ENCODE measurements around the gene IREB2.
"Not testable (repeated sequence)": the region's sequence is repeated elsewhere in the genome, so short reads cannot be mapped to it uniquely, and the experiment has no call there.

Gene IREB2

DNA sequence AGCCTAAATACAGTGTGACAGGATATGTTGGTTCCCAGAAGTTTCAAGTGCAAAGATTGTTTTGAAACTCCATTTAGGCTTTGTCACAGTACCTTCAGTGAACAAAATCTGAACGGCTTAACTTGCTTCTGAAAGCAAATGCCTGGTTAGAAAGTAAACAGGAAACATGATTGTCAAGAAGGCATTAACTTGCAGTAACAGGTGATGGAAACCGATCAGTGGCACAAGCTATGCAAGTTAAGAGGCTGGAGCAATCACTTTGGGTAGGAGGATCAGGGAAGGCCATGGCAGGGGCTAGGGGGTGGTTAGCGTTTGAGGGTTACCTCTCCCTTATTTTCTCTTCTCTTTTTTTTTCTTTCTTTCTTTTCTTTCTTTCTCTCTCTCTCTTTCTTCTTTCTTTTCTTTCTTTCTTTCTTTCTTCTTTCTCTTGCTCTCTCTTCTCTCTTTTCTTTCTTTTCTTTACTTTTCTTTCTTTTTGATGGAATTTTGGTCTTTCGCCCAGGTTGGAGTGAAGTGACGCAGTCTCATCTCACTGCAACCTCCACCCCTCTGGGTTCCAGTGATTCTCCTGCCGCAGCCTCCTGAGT lies 71.8 kb downstream of the IREB2 start:
- no peak overlapping the region for H3K27ac ChIP-seq (ENCODE audit: insufficient read depth in 1 of 2, low read depth in 1 of 2, low read length in 2 of 2, poor library complexity in 1 of 2, severe bottlenecking in 2 of 2)
- H3K27me3 ChIP-seq (replicated peaks in 2 of 5; ENCODE audit: control insufficient read depth in 4 of 5, insufficient read depth in 5 of 5, low read length in 4 of 5) = peaks cover 0 to 11% (median 8%) of the 10 kb centered on the region in 5 experiments
- WGBS (ENCODE audit: insufficient coverage) = 84% methylated on average over 3 of the region's 6 CpGs
- no peaks in the 10 kb centered on the region for H3K36me3 ChIP-seq (ENCODE audit: control insufficient read depth in 4 of 4, insufficient read depth in 4 of 4, low read length in 3 of 4)
- CTCF ChIA-PET = interaction anchor here (1.1 kb wide), 1 partner anchor 10 kb away, joined by 4 read pairs; no protein-coding TSS in a partner anchor
- peak in 1 of 3 donors; percentile 11 for DNase-seq
- peaks cover 0 to 17% (median 15%) of the 10 kb centered on the region in 4 experiments for H3K4me1 ChIP-seq (ENCODE audit: control extremely low read depth in 1 of 4, control insufficient read depth in 4 of 4, insufficient read depth in 4 of 4, low read length in 3 of 4)
- no peak overlapping the region for H3K4me3 ChIP-seq (ENCODE audit: control insufficient read depth in 1 of 7, extremely low read depth in 1 of 7, insufficient read depth in 4 of 7, low read depth in 2 of 7, low read length in 6 of 7)
- POLR2A ChIA-PET = interaction anchor here (0.6 kb wide), 1 partner anchor 1559 kb away, joined by 3 read pairs; no protein-coding TSS in a partner anchor
- H3K9me3 ChIP-seq (ENCODE audit: control extremely low read depth in 1 of 5, control insufficient read depth in 4 of 5, insufficient read depth in 2 of 5, low read depth in 1 of 5, low read length in 4 of 5) = no peaks in the 10 kb centered on the region

DNA sequence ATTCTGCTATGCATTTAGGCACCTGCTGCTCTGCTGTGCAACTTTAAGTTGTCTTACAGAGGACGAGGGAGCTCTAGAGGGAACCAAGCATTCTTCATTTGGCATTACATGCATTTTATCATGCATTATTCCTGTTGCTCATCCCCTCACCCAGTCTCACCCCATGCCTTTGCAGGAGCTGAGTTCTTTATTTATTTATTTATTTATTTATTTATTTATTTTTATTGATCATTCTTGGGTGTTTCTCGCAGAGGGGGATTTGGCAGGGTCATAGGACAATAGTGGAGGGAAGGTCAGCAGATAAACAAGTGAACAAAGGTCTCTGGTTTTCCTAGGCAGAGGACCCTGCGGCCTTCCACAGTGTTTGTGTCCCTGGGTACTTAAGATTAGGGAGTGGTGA lies 82.0 kb downstream of the IREB2 start:
- H3K4me1 ChIP-seq (ENCODE audit: control extremely low read depth in 1 of 4, control insufficient read depth in 4 of 4, insufficient read depth in 4 of 4, low read length in 3 of 4); H3K27me3 ChIP-seq (replicated peaks in 2 of 5; ENCODE audit: control insufficient read depth in 4 of 5, insufficient read depth in 5 of 5, low read length in 4 of 5); POLR2A ChIA-PET; CTCF ChIA-PET; H3K36me3 ChIP-seq (ENCODE audit: control insufficient read depth in 4 of 4, insufficient read depth in 4 of 4, low read length in 3 of 4); H3K9me3 ChIP-seq (ENCODE audit: control extremely low read depth in 1 of 5, control insufficient read depth in 4 of 5, insufficient read depth in 2 of 5, low read depth in 1 of 5, low read length in 4 of 5); H3K27ac ChIP-seq (ENCODE audit: insufficient read depth in 1 of 2, low read depth in 1 of 2, low read length in 2 of 2, poor library complexity in 1 of 2, severe bottlenecking in 2 of 2); DNase-seq; H3K4me3 ChIP-seq (ENCODE audit: control insufficient read depth in 1 of 7, extremely low read depth in 1 of 7, insufficient read depth in 4 of 7, low read depth in 2 of 7, low read length in 6 of 7): not testable (repeated sequence)
- WGBS (ENCODE audit: insufficient coverage) = no CpG with 5 or more reads among the region's 3 CpGs

DNA sequence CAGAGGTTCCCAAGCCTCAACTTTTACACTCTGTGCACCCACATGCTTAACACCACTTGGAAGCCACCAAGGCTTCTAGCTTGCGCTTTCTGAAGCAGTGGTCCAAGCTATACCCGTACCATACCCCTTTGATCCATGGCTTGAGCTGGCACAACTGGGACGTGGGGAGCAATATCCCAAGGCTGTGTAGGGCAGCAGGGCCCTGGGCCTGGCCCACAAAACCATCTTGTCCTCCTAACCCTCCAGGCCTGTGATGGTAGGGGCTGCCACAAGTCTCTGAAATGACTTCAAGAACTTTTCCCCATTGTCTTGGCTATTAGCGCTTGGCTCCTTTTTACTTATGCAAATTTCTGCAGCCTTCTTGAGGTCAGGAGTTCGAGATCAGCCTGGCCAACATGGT lies 86.2 kb downstream of the IREB2 start:
- Histone ChIP-seq H3K9me3 (ENCODE audit: control extremely low read depth in 1 of 5, control insufficient read depth in 4 of 5, insufficient read depth in 2 of 5, low read depth in 1 of 5, low read length in 4 of 5) (peaks cover 0 to 4% (median 0%) of the 10 kb centered on the region in 5 experiments), H3K4me1 (ENCODE audit: control extremely low read depth in 1 of 4, control insufficient read depth in 4 of 4, insufficient read depth in 4 of 4, low read length in 3 of 4) (no peaks in the 10 kb centered on the region), H3K27me3 (replicated peaks in 2 of 5; ENCODE audit: control insufficient read depth in 4 of 5, insufficient read depth in 5 of 5, low read length in 4 of 5) (no peaks in the 10 kb centered on the region), H3K4me3 (ENCODE audit: control insufficient read depth in 1 of 7, extremely low read depth in 1 of 7, insufficient read depth in 4 of 7, low read depth in 2 of 7, low read length in 6 of 7) (no peak overlapping the region), H3K36me3 (ENCODE audit: control insufficient read depth in 4 of 4, insufficient read depth in 4 of 4, low read length in 3 of 4) (no peaks in the 10 kb centered on the region), H3K27ac (ENCODE audit: insufficient read depth in 1 of 2, low read depth in 1 of 2, low read length in 2 of 2, poor library complexity in 1 of 2, severe bottlenecking in 2 of 2) (no peak overlapping the region)
- POLR2A ChIA-PET = no interaction called here
- no peak for DNase-seq
- CTCF ChIA-PET = no interaction called here
- WGBS (ENCODE audit: insufficient coverage) = 100% methylated on average over 4 of the region's 5 CpGs

DNA sequence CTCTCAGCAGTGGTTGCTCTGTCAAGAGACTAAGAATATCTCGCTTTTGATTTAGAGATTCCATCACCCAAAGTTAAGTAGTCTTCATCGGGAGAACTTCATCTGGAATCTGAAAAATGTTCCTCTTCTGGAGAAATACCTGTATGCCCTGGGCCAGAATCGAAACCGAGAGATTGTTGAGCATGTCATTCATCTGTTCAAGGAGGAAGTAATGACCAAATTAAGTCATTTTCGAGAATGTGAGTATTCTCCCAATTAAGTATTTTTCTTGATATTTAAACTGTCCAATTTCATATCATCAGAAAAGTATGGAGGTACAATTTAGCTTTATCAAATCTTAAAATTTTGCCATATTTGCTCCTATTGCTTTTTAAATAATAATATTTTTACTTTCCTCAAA lies 89.3 kb downstream of the IREB2 start:
- peaks cover 0 to 4% (median 0%) of the 10 kb centered on the region in 5 experiments for H3K9me3 ChIP-seq (ENCODE audit: control extremely low read depth in 1 of 5, control insufficient read depth in 4 of 5, insufficient read depth in 2 of 5, low read depth in 1 of 5, low read length in 4 of 5)
- no peaks in the 10 kb centered on the region for H3K4me1 ChIP-seq (ENCODE audit: control extremely low read depth in 1 of 4, control insufficient read depth in 4 of 4, insufficient read depth in 4 of 4, low read length in 3 of 4)
- H3K4me3 ChIP-seq (ENCODE audit: control insufficient read depth in 1 of 7, extremely low read depth in 1 of 7, insufficient read depth in 4 of 7, low read depth in 2 of 7, low read length in 6 of 7) = no peak overlapping the region
- no peak for DNase-seq
- H3K27me3 ChIP-seq (replicated peaks in 2 of 5; ENCODE audit: control insufficient read depth in 4 of 5, insufficient read depth in 5 of 5, low read length in 4 of 5) = no peaks in the 10 kb centered on the region
- WGBS (ENCODE audit: insufficient coverage) = 100% methylated on average over 1 of the region's 5 CpGs
- POLR2A ChIA-PET = no interaction called here
- CTCF ChIA-PET = no interaction called here
- H3K27ac ChIP-seq (ENCODE audit: insufficient read depth in 1 of 2, low read depth in 1 of 2, low read length in 2 of 2, poor library complexity in 1 of 2, severe bottlenecking in 2 of 2) = no peak overlapping the region
- no peaks in the 10 kb centered on the region for H3K36me3 ChIP-seq (ENCODE audit: control insufficient read depth in 4 of 4, insufficient read depth in 4 of 4, low read length in 3 of 4)

DNA sequence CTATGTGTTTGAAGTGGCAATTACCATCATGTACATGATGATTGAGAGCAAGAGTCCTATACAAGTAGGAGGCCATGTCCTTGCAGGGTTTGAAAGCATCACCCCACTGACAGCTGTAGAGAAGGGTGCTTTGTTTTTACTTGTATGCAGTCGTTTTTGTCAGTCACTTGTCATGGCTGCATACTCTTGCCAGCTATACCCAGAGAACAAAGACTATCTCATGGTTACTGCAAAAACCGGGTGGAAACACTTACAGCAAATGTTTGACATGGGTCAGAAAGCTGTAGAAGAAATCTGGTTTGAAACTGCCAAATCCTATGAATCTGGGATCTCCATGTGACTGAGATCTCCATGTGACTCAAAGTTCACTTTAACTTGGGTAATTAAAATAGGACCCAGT lies 95.3 kb downstream of the IREB2 start:
- CTCF ChIA-PET = no interaction called here
- Histone ChIP-seq H3K27me3 (replicated peaks in 2 of 5; ENCODE audit: control insufficient read depth in 4 of 5, insufficient read depth in 5 of 5, low read length in 4 of 5) (no peaks in the 10 kb centered on the region), H3K4me3 (ENCODE audit: control insufficient read depth in 1 of 7, extremely low read depth in 1 of 7, insufficient read depth in 4 of 7, low read depth in 2 of 7, low read length in 6 of 7) (no peak overlapping the region), H3K36me3 (ENCODE audit: control insufficient read depth in 4 of 4, insufficient read depth in 4 of 4, low read length in 3 of 4) (no peaks in the 10 kb centered on the region), H3K9me3 (ENCODE audit: control extremely low read depth in 1 of 5, control insufficient read depth in 4 of 5, insufficient read depth in 2 of 5, low read depth in 1 of 5, low read length in 4 of 5) (no peaks in the 10 kb centered on the region), H3K4me1 (ENCODE audit: control extremely low read depth in 1 of 4, control insufficient read depth in 4 of 4, insufficient read depth in 4 of 4, low read length in 3 of 4) (no peaks in the 10 kb centered on the region), H3K27ac (ENCODE audit: insufficient read depth in 1 of 2, low read depth in 1 of 2, low read length in 2 of 2, poor library complexity in 1 of 2, severe bottlenecking in 2 of 2) (no peak overlapping the region)
- WGBS (ENCODE audit: insufficient coverage) = 92% methylated on average over 2 of the region's 2 CpGs
- POLR2A ChIA-PET = no interaction called here
- DNase-seq = no peak

DNA sequence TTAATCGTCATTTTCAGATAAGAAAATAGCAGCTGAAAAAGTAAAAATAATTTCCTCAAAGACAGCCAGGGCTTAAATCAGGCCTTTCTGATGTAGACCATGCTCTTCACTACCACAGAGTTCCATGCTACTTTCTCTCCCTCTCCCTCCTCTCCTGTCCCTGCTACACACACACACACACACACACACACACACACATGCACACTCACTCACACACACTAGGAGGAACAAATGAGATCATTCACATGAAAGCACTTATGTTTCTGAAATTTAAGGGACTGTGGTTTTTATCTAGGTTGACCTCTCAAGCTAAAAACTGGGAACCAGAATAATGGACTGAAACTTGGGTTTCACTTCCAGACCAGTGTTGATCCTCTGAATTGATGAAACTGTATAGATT lies 98.1 kb downstream of the IREB2 start:
- H3K36me3 ChIP-seq (ENCODE audit: control insufficient read depth in 4 of 4, insufficient read depth in 4 of 4, low read length in 3 of 4) = no peaks in the 10 kb centered on the region
- H3K4me1 ChIP-seq (ENCODE audit: control extremely low read depth in 1 of 4, control insufficient read depth in 4 of 4, insufficient read depth in 4 of 4, low read length in 3 of 4) = peaks cover 3 to 7% (median 4%) of the 10 kb centered on the region in 4 experiments
- no CpG with 5 or more reads among the region's 1 CpG for WGBS (ENCODE audit: insufficient coverage)
- H3K4me3 ChIP-seq (ENCODE audit: control insufficient read depth in 1 of 7, extremely low read depth in 1 of 7, insufficient read depth in 4 of 7, low read depth in 2 of 7, low read length in 6 of 7) = no peak overlapping the region
- POLR2A ChIA-PET = no interaction called here
- H3K27ac ChIP-seq (ENCODE audit: insufficient read depth in 1 of 2, low read depth in 1 of 2, low read length in 2 of 2, poor library complexity in 1 of 2, severe bottlenecking in 2 of 2) = no peak overlapping the region
- H3K27me3 ChIP-seq (replicated peaks in 2 of 5; ENCODE audit: control insufficient read depth in 4 of 5, insufficient read depth in 5 of 5, low read length in 4 of 5) = no peaks in the 10 kb centered on the region
- DNase-seq = peak in 1 of 3 donors; percentile 2
- no peaks in the 10 kb centered on the region for H3K9me3 ChIP-seq (ENCODE audit: control extremely low read depth in 1 of 5, control insufficient read depth in 4 of 5, insufficient read depth in 2 of 5, low read depth in 1 of 5, low read length in 4 of 5)
- CTCF ChIA-PET = interaction anchor here (0.7 kb wide), 1 partner anchor 73 kb away, joined by 3 read pairs; no protein-coding TSS in a partner anchor

DNA sequence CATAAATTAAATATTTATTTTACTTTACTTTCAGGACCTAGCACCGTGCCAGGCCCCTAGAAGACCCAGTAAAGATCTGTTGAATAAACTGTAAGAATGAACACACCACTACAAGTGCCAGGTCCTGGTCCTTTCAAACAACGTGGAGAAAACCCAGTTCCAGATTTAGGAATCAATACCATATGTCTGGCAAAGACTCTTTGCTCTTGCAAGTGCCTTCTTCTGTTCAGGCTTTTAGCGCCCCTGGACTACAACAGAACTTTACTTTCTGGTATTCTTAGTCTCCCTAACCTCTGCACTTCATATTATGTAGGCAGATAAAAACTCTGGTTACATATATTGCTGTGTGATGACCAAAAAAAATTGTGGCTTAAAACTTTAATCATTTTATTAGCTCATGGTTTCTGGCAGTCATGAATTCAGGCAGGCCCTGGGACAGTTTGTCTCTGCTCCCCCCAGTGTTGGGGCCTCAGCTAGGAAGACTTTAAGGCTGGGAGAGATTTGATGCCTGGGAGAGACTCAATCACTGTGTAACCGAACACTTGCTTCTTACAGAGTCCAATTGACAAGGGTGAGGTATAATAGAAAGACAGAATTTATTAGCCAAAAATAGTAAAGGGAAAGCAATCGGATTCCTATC lies 99.4 kb downstream of the IREB2 start:
- Histone ChIP-seq H3K4me1 (ENCODE audit: control extremely low read depth in 1 of 4, control insufficient read depth in 4 of 4, insufficient read depth in 4 of 4, low read length in 3 of 4) (peaks cover 7 to 20% (median 14%) of the 10 kb centered on the region in 4 experiments), H3K36me3 (ENCODE audit: control insufficient read depth in 4 of 4, insufficient read depth in 4 of 4, low read length in 3 of 4) (peaks cover 2 to 7% (median 2%) of the 10 kb centered on the region in 4 experiments), H3K4me3 (ENCODE audit: control insufficient read depth in 1 of 7, extremely low read depth in 1 of 7, insufficient read depth in 4 of 7, low read depth in 2 of 7, low read length in 6 of 7) (no peak overlapping the region), H3K27ac (ENCODE audit: insufficient read depth in 1 of 2, low read depth in 1 of 2, low read length in 2 of 2, poor library complexity in 1 of 2, severe bottlenecking in 2 of 2) (no peak overlapping the region), H3K27me3 (replicated peaks in 2 of 5; ENCODE audit: control insufficient read depth in 4 of 5, insufficient read depth in 5 of 5, low read length in 4 of 5) (no peaks in the 10 kb centered on the region), H3K9me3 (ENCODE audit: control extremely low read depth in 1 of 5, control insufficient read depth in 4 of 5, insufficient read depth in 2 of 5, low read depth in 1 of 5, low read length in 4 of 5) (no peaks in the 10 kb centered on the region)
- 93% methylated on average over 3 of the region's 5 CpGs for WGBS (ENCODE audit: insufficient coverage)
- no peak for DNase-seq
- ChIA-PET POLR2A (interaction anchor here (1.0 kb wide), 1 partner anchor 23 kb away, joined by 3 read pairs; no protein-coding TSS in a partner anchor), CTCF (no interaction called here)

Data from common myeloid progenitor, CD34-positive (primary cell).